HEK293 (cell line): ENCODE results near the gene CTAGE1.
A peak's percentile ranks its signal among the peaks of the same experiment; 100 is the strongest.

Source experiments
- CTCF ChIA-PET: fragments of 350-600 bp; formaldehyde crosslinking; extraction: SDS; loops from one replicate; lab custom pipeline; 2021; ENCODE audit warnings: antibody characterized with exemption; lab: Yijun Ruan, JAX
- POLR2A ChIA-PET: fragments of 300-600 bp; formaldehyde crosslinking; extraction: SDS; loops from one replicate; lab custom pipeline; 2020; ENCODE audit warnings: antibody characterized with exemption, inconsistent platforms; lab: Yijun Ruan, JAX
- H3K27ac ChIP-seq: fragments of 200-500 bp; sonication (Bioruptor generic); 2 replicates; pipeline ENCODE4 v1.5.1; 2014; ENCODE audit warnings: low read depth, low read length, control low read depth, inconsistent platforms; ENCODE audit errors: extremely low read depth
- H3K36me3 ChIP-seq, 2 experiments: fragments of 200-500 bp in 1 of 2; sonication (Bioruptor generic) in 1 of 2; 1 replicate in 1 of 2; 2 replicates in 1 of 2; pipeline ENCODE4 v1.5.1; 2014 to 2017; ENCODE audit warnings: inconsistent platforms in 2 of 2, low read length in 2 of 2; ENCODE audit not compliant: control insufficient read depth in 2 of 2, insufficient read depth in 1 of 2
- H3K4me1 ChIP-seq: fragments of 200-500 bp; sonication (Bioruptor generic); 2 replicates; pipeline ENCODE4 v1.5.1; 2014; ENCODE audit warnings: mild to moderate bottlenecking, low read length, inconsistent platforms; ENCODE audit not compliant: control insufficient read depth, insufficient read depth
- H3K4me3 ChIP-seq: 2 replicates; pipeline ENCODE4 v1.5.1; 2011; ENCODE audit warnings: low read depth, mild to moderate bottlenecking, control low read depth, low read length, moderate library complexity
- H3K9me3 ChIP-seq: fragments of 200-500 bp; sonication (Bioruptor generic); 2 replicates; pipeline ENCODE4 v1.5.1; 2014; ENCODE audit warnings: low read depth, low read length, inconsistent platforms; ENCODE audit not compliant: control insufficient read depth, insufficient read depth
- FEZF1 ChIP-seq: fragments of 450-650 bp; formaldehyde crosslinking; IDR thresholded peaks from 2 replicates; pipeline ENCODE4 v1.5.1; 2016; ENCODE audit warnings: missing biosample characterization, missing genetic modification characterization
- IKZF3 ChIP-seq: fragments of 450-650 bp; IDR thresholded peaks from 2 replicates; pipeline ENCODE4 v1.5.0; 2018; ENCODE audit warnings: missing biosample characterization, mild to moderate bottlenecking, missing genetic modification characterization, moderate library complexity
- KLF8 ChIP-seq: fragments of 450-650 bp; formaldehyde crosslinking; IDR thresholded peaks from 2 replicates; pipeline ENCODE4 v1.5.1; 2016; ENCODE audit warnings: missing biosample characterization, missing genetic modification characterization
- MYNN ChIP-seq: fragments of 450-650 bp; formaldehyde crosslinking; IDR thresholded peaks from 2 replicates; pipeline ENCODE4 v1.5.1; 2016; ENCODE audit warnings: missing biosample characterization, missing genetic modification characterization, borderline replicate concordance
- OVOL3 ChIP-seq: fragments of 450-650 bp; formaldehyde crosslinking; IDR thresholded peaks from 2 replicates; pipeline ENCODE4 v1.5.1; 2016; ENCODE audit warnings: missing biosample characterization, missing genetic modification characterization
- SCRT2 ChIP-seq: fragments of 450-650 bp; formaldehyde crosslinking; IDR thresholded peaks from 2 replicates; pipeline ENCODE4 v1.5.1; 2016; ENCODE audit warnings: missing biosample characterization, missing genetic modification characterization
- TRIM28 ChIP-seq: IDR thresholded peaks from 2 replicates; pipeline ENCODE4 v1.6.1; 2011; ENCODE audit warnings: low read length, control low read depth, borderline replicate concordance
- ZNF140 ChIP-seq: fragments of 450-650 bp; formaldehyde crosslinking; IDR thresholded peaks from 2 replicates; pipeline ENCODE4 v1.5.1; 2016; ENCODE audit warnings: missing biosample characterization, missing genetic modification characterization
- ZNF600 ChIP-seq: fragments of 450-650 bp; formaldehyde crosslinking; IDR thresholded peaks from 2 replicates; pipeline ENCODE4 v1.5.1; 2016; ENCODE audit warnings: missing biosample characterization, missing genetic modification characterization
- ZNF776 ChIP-seq: fragments of 450-650 bp; formaldehyde crosslinking; IDR thresholded peaks from 2 replicates; pipeline ENCODE4 v1.5.0; 2017; ENCODE audit warnings: missing biosample characterization, missing genetic modification characterization, borderline replicate concordance
- TF ChIP-seq, protein P1 (sequence below): fragments of 450-650 bp; formaldehyde crosslinking; IDR thresholded peaks from 2 replicates; pipeline ENCODE4 v1.5.1; 2016; ENCODE audit warnings: missing biosample characterization, missing genetic modification characterization
- TF ChIP-seq, protein P2 (sequence below): fragments of 450-650 bp; formaldehyde crosslinking; IDR thresholded peaks from 2 replicates; pipeline ENCODE4; 2016; ENCODE audit warnings: missing biosample characterization, missing genetic modification characterization
- TF ChIP-seq, protein P3 (sequence below): sonication (generic); formaldehyde crosslinking; IDR thresholded peaks from 2 replicates; pipeline ENCODE4 v1.8.1; 2022; ENCODE audit warnings: mild to moderate bottlenecking, moderate library complexity, missing genetic modification reagents
- TF ChIP-seq, protein P4 (sequence below): fragments of 450-650 bp; formaldehyde crosslinking; IDR thresholded peaks from 2 replicates; pipeline ENCODE4 v1.5.1; 2016; ENCODE audit warnings: missing biosample characterization, missing genetic modification characterization

Gene CTAGE1

DNA sequence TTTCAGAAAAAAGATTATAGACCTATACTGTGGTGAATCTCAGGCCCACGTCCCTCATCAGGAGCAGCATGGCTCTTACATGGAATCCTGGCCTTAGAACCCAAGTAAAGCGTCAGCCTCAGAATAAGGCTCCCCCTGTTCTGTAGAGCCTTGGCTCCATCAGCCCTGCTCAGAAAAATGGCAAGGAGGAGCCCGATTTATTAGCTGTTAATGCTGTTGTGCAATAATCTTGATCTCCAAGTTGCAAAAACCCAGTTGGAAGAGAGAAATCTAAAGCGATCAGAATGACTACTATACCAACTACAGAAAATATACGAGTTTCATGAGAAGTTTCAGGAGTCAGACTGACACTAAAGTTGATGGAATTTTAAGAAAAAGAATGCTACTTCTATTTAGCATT, 35.6 kb upstream of the CTAGE1 start:
- no peak overlapping the region for H3K4me3 ChIP-seq
- no peaks in the 10 kb centered on the region for H3K9me3 ChIP-seq
- ChIA-PET CTCF (interaction anchor here (0.7 kb wide), 1 partner anchor 33 kb away, joined by 3 read pairs; no protein-coding TSS in a partner anchor), POLR2A (no interaction called here)
- H3K27ac ChIP-seq = no peak overlapping the region
- no peaks in the 10 kb centered on the region for H3K4me1 ChIP-seq
- TF ChIP-seq, protein P1, sequence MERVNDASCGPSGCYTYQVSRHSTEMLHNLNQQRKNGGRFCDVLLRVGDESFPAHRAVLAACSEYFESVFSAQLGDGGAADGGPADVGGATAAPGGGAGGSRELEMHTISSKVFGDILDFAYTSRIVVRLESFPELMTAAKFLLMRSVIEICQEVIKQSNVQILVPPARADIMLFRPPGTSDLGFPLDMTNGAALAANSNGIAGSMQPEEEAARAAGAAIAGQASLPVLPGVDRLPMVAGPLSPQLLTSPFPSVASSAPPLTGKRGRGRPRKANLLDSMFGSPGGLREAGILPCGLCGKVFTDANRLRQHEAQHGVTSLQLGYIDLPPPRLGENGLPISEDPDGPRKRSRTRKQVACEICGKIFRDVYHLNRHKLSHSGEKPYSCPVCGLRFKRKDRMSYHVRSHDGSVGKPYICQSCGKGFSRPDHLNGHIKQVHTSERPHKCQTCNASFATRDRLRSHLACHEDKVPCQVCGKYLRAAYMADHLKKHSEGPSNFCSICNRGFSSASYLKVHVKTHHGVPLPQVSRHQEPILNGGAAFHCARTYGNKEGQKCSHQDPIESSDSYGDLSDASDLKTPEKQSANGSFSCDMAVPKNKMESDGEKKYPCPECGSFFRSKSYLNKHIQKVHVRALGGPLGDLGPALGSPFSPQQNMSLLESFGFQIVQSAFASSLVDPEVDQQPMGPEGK (tag by site-specific recombination) = no peak
- TF ChIP-seq, all 188 proteins: peak for 0
- H3K36me3 ChIP-seq = no peaks in the 10 kb centered on the region

DNA sequence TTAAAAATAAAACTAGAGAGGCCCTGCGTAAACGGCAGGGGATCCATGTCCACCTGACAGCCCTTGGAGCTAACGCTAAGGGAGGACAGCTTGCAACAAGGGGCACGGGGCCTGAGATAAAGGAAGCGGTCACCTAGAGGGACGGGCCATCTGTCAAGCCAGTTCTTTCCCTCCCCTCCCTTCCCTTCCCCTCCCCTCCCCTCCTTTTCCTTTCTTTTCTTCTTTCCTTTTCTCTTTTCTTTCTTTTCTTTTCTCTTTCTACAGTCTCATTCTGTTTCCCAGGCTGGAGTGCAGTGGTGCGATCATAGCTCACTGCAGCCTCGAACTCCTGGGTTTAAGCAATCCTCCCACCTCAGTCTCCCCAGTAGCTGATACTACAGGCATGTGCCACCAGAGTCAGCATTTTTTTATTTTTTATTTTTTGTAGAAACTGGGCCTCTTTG, 34.5 kb upstream of the CTAGE1 start:
- H3K4me3 ChIP-seq = no peak overlapping the region
- POLR2A ChIA-PET = interaction anchor here (1.5 kb wide), 1 partner anchor 14 kb away, joined by 4 read pairs; no protein-coding TSS in a partner anchor
- no peak overlapping the region for H3K27ac ChIP-seq
- no peaks in the 10 kb centered on the region for H3K36me3 ChIP-seq
- TF ChIP-seq OVOL3 (tag by site-specific recombination) (no peak), FEZF1 (tag by site-specific recombination) (no peak), MYNN (tag by site-specific recombination) (no peak), ZNF140 (tag by site-specific recombination) (no peak)
- TF ChIP-seq, protein P2, sequence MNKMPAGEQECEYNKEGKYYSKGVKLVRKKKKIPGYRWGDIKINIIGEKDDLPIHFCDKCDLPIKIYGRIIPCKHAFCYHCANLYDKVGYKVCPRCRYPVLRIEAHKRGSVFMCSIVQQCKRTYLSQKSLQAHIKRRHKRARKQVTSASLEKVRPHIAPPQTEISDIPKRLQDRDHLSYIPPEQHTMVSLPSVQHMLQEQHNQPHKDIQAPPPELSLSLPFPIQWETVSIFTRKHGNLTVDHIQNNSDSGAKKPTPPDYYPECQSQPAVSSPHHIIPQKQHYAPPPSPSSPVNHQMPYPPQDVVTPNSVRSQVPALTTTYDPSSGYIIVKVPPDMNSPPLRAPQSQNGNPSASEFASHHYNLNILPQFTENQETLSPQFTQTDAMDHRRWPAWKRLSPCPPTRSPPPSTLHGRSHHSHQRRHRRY (tag by site-specific recombination) = no peak
- TF ChIP-seq, all 188 proteins: peak for 0
- Histone ChIP-seq H3K9me3 (no peaks in the 10 kb centered on the region), H3K4me1 (no peaks in the 10 kb centered on the region)
- CTCF ChIA-PET = interaction anchor here (0.5 to 0.9 kb wide), 4 partner anchors 10 to 493 kb away, joined by 3 to 6 read pairs (median 5); no protein-coding TSS in a partner anchor

DNA sequence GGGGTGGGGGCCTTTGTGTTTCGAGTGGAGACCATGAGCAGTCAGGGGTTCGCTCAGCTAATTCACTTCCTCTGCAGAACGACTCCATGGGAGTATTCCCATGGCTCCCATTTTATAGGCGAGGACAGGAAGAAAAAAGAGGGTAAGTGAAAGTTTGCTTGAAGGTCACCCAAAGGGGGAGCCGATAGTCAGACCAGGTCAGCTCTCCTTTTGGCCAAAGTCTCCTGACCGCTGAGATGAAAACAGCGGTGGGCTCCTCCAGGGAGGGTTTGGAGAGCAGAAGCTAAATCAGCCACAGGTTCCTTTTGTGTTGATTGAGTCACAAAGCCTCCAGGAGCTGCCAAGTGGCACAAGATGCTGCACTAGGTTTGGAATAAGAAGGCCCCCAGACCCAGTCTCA, 34.1 kb upstream of the CTAGE1 start:
- H3K4me1 ChIP-seq = no peaks in the 10 kb centered on the region
- TF ChIP-seq ZNF600 (tag by site-specific recombination) = no peak
- TF ChIP-seq, protein P3, sequence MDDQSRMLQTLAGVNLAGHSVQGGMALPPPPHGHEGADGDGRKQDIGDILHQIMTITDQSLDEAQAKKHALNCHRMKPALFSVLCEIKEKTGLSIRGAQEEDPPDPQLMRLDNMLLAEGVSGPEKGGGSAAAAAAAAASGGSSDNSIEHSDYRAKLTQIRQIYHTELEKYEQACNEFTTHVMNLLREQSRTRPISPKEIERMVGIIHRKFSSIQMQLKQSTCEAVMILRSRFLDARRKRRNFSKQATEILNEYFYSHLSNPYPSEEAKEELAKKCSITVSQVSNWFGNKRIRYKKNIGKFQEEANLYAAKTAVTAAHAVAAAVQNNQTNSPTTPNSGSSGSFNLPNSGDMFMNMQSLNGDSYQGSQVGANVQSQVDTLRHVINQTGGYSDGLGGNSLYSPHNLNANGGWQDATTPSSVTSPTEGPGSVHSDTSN (CRISPR knock-in tag) = no peak
- TF ChIP-seq ZNF776 (tag by site-specific recombination) = no peak
- TF ChIP-seq, protein P4, sequence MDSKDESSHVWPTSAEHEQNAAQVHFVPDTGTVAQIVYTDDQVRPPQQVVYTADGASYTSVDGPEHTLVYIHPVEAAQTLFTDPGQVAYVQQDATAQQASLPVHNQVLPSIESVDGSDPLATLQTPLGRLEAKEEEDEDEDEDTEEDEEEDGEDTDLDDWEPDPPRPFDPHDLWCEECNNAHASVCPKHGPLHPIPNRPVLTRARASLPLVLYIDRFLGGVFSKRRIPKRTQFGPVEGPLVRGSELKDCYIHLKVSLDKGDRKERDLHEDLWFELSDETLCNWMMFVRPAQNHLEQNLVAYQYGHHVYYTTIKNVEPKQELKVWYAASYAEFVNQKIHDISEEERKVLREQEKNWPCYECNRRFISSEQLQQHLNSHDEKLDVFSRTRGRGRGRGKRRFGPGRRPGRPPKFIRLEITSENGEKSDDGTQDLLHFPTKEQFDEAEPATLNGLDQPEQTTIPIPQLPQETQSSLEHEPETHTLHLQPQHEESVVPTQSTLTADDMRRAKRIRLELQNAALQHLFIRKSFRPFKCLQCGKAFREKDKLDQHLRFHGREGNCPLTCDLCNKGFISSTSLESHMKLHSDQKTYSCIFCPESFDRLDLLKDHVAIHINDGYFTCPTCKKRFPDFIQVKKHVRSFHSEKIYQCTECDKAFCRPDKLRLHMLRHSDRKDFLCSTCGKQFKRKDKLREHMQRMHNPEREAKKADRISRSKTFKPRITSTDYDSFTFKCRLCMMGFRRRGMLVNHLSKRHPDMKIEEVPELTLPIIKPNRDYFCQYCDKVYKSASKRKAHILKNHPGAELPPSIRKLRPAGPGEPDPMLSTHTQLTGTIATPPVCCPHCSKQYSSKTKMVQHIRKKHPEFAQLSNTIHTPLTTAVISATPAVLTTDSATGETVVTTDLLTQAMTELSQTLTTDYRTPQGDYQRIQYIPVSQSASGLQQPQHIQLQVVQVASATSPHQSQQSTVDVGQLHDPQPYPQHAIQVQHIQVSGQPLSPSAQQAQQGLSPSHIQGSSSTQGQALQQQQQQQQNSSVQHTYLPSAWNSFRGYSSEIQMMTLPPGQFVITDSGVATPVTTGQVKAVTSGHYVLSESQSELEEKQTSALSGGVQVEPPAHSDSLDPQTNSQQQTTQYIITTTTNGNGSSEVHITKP (tag by site-specific recombination) = peak; percentile 43; the same call in 1 of the 2 replicates
- peak; percentile 43; the same call in 1 of the 2 replicates for TF ChIP-seq KLF8 (tag by site-specific recombination)
- no peak for TF ChIP-seq OVOL3 (tag by site-specific recombination)
- no peak for TF ChIP-seq IKZF3
- no peak for TF ChIP-seq SCRT2 (tag by site-specific recombination)
- TF ChIP-seq TRIM28 = 0 out of 2 replicates have a peak, but pooled peaks have one; percentile 25
- TF ChIP-seq, all 188 proteins: peak for 3
- ChIA-PET POLR2A (interaction anchor here (1.5 kb wide), 1 partner anchor 14 kb away, joined by 4 read pairs; no protein-coding TSS in a partner anchor), CTCF (interaction anchor here (0.7 to 0.9 kb wide), 2 partner anchors 11 to 35 kb away, joined by 4 to 6 read pairs; no protein-coding TSS in a partner anchor)
- H3K9me3 ChIP-seq = no peaks in the 10 kb centered on the region
- no peak overlapping the region for H3K27ac ChIP-seq
- no peak overlapping the region for H3K4me3 ChIP-seq
- H3K36me3 ChIP-seq = no peaks in the 10 kb centered on the region
